HL-60 (cell line): ENCODE measurements around the gene CACTIN.

Experiments used
- POLR2AphosphoS5 ChIP-seq: IDR thresholded peaks from 2 replicates; pipeline ENCODE4 v1.6.1; 2012; ENCODE audit warnings: low read depth
- SPI1 ChIP-seq: IDR thresholded peaks from 2 replicates; pipeline ENCODE4 v1.6.1; 2012; ENCODE audit warnings: low read depth, mild to moderate bottlenecking, borderline replicate concordance
- TF ChIP-seq, protein P1 (sequence below): IDR thresholded peaks from one replicate; pipeline ENCODE4 v1.5.1; 2011; ENCODE audit warnings: low read length, control low read depth, inconsistent platforms; ENCODE audit not compliant: insufficient read depth

DNA sequence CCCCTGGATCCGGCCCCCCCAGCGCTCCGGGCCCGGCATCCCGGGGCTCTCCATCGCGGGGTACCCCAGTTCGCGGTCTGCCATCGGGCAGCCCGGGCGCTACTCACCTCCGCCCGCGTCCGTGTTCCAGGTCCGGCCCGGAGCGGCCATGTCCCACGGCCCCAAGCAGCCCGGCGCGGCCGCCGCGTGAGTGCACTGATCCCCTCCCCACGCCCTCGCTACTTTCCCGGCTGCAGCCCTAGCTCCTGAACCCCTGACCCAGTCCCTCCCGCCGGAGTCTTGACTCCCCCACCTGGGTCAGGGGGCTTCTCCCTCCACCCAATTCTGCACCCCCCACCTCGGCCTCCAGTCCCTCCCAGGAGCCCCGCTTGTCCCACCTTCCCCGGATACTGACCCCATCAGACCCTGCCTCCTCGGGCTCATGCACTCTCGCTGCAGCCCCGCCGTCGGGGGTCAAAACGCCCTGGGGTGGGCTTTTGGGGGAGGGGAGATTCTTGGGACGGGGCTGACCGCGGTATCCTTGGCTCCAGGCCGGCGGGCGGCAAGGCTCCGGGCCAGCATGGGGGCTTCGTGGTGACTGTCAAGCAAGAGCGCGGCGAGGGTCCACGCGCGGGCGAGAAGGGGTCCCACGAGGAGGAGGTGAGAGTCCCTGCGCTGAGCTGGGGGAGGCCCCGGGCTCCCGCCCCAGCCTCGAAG, 53.3 kb downstream of the CACTIN start:
- TF ChIP-seq, protein P1, sequence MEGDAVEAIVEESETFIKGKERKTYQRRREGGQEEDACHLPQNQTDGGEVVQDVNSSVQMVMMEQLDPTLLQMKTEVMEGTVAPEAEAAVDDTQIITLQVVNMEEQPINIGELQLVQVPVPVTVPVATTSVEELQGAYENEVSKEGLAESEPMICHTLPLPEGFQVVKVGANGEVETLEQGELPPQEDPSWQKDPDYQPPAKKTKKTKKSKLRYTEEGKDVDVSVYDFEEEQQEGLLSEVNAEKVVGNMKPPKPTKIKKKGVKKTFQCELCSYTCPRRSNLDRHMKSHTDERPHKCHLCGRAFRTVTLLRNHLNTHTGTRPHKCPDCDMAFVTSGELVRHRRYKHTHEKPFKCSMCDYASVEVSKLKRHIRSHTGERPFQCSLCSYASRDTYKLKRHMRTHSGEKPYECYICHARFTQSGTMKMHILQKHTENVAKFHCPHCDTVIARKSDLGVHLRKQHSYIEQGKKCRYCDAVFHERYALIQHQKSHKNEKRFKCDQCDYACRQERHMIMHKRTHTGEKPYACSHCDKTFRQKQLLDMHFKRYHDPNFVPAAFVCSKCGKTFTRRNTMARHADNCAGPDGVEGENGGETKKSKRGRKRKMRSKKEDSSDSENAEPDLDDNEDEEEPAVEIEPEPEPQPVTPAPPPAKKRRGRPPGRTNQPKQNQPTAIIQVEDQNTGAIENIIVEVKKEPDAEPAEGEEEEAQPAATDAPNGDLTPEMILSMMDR, result no peak
- TF ChIP-seq POLR2AphosphoS5 (no peak), SPI1 (no peak)
